Endodermal cell (in vitro differentiated cells): Measurements from ENCODE around the gene PCGF1. TPM values are rescaled to one million over a fixed set of nuclear protein-coding genes. Genes with fewer than 3 reads are reported as not detected.

Experiments used
- DNase-seq: peaks from one replicate; pipeline ENCODE4 v3.0.0-alpha.2; 2017
- H3K27ac ChIP-seq: 2 replicates; pipeline ENCODE4 v1.5.1; 2013; ENCODE audit warnings: mild to moderate bottlenecking, low read depth, low read length, moderate library complexity
- H3K27me3 ChIP-seq: 2 replicates; pipeline ENCODE4 v1.6.1; 2013; ENCODE audit warnings: mild to moderate bottlenecking, low read length, moderate library complexity; ENCODE audit not compliant: insufficient read depth, control insufficient read depth, poor library complexity, severe bottlenecking
- H3K36me3 ChIP-seq: 2 replicates; pipeline ENCODE4 v1.7.0; 2013; ENCODE audit warnings: mild to moderate bottlenecking, low read length, moderate library complexity; ENCODE audit not compliant: control insufficient read depth, insufficient read depth
- H3K4me1 ChIP-seq: one replicate; pipeline ENCODE4 v1.7.0; 2013; ENCODE audit warnings: low read length; ENCODE audit not compliant: control insufficient read depth, insufficient read depth
- H3K4me3 ChIP-seq: 2 replicates; pipeline ENCODE4 v1.5.1; 2013; ENCODE audit warnings: mild to moderate bottlenecking, low read length, moderate library complexity
- H3K9ac ChIP-seq: 2 replicates; pipeline ENCODE4 v1.6.1; 2013; ENCODE audit warnings: mild to moderate bottlenecking, low read length, moderate library complexity; ENCODE audit not compliant: poor library complexity, severe bottlenecking; ENCODE audit errors: extremely low read depth
- H3K9me3 ChIP-seq: 2 replicates; pipeline ENCODE4 v1.6.1; 2013; ENCODE audit warnings: mild to moderate bottlenecking, low read length, moderate library complexity; ENCODE audit not compliant: control insufficient read depth
- H3K27ac Mint-ChIP-seq: 2 replicates; pipeline ENCODE4 v1.8.0; 2020; ENCODE audit warnings: mixed read lengths
- H3K27me3 Mint-ChIP-seq: 2 replicates; pipeline ENCODE4 v1.8.0; 2021; ENCODE audit warnings: mild to moderate bottlenecking, mixed read lengths; ENCODE audit not compliant: insufficient read depth
- H3K36me3 Mint-ChIP-seq: 2 replicates; pipeline ENCODE4 v1.8.0; 2020; ENCODE audit warnings: low read depth, mixed read lengths
- H3K4me1 Mint-ChIP-seq: 2 replicates; pipeline ENCODE4 v1.8.0; 2020; ENCODE audit warnings: mixed read lengths
- H3K4me3 Mint-ChIP-seq: 2 replicates; pipeline ENCODE4 v1.8.0; 2020; ENCODE audit warnings: mild to moderate bottlenecking, moderate library complexity, mixed read lengths
- H3K9me3 Mint-ChIP-seq: 2 replicates; pipeline ENCODE4 v1.8.0; 2020; ENCODE audit warnings: mild to moderate bottlenecking, mixed read lengths
- WGBS, 2 experiments: methylation state at CpG; one replicate each; pipeline versions ENCODE4 v1.1.5 to v1.1.7; 2013; ENCODE audit warnings: missing lambda C conversion rate in 2 of 2, mixed read lengths in 1 of 2; ENCODE audit not compliant: insufficient coverage in 1 of 2, insufficient read length in 1 of 2; 5-methylcytosine and 5-hydroxymethylcytosine counted together
- total RNA-seq, 2 donors: library from RNA; stranded (reverse); fragmentation: NEBNext Ultra II Directional in 1 of 2; extraction: Animal tissue kit (Norgen Biotek cat#: 25700) in 1 of 2; gene quantifications; 2 replicates in 1 of 2; 3 replicates in 1 of 2; pipeline ENCODE4 v1.2.1, GENCODE V29; 2021
- TF ChIP-seq, protein P1 (sequence below): fragments of 200-600 bp; sonication (generic); conservative IDR thresholded peaks from 2 replicates; pipeline ENCODE4 v1.5.0; 2021; ENCODE audit warnings: antibody characterized with exemption, mild to moderate bottlenecking

PCGF1 gene
- total RNA-seq, 2 donors from 2014 or later: 15.5 to 21.4 TPM

GRCh38 chr2:74515271-74515980 is 7.9 kb upstream of the PCGF1 start:
- Histone ChIP-seq H3K27ac (no peak overlapping the region), H3K9ac (no peak overlapping the region), H3K4me3 (no peak overlapping the region), H3K27me3 (peaks cover 100% of the 10 kb centered on the region), H3K9me3 (peaks cover 9% of the 10 kb centered on the region), H3K36me3 (no peaks in the 10 kb centered on the region), H3K4me1 (peaks cover 3% of the 10 kb centered on the region)
- H3K4me3 Mint-ChIP-seq: peak overlapping the region; percentile 44
- peaks cover 9% of the 10 kb centered on the region for H3K4me1 Mint-ChIP-seq
- peaks cover 2% of the 10 kb centered on the region for H3K36me3 Mint-ChIP-seq
- H3K9me3 Mint-ChIP-seq: peaks cover 9% of the 10 kb centered on the region
- WGBS, 2 experiments: 7 to 8% methylated on average over 24 to 60 of the region's 60 CpGs
- H3K27ac Mint-ChIP-seq: no peak overlapping the region
- peak; percentile 85 for DNase-seq
- TF ChIP-seq, protein P1, sequence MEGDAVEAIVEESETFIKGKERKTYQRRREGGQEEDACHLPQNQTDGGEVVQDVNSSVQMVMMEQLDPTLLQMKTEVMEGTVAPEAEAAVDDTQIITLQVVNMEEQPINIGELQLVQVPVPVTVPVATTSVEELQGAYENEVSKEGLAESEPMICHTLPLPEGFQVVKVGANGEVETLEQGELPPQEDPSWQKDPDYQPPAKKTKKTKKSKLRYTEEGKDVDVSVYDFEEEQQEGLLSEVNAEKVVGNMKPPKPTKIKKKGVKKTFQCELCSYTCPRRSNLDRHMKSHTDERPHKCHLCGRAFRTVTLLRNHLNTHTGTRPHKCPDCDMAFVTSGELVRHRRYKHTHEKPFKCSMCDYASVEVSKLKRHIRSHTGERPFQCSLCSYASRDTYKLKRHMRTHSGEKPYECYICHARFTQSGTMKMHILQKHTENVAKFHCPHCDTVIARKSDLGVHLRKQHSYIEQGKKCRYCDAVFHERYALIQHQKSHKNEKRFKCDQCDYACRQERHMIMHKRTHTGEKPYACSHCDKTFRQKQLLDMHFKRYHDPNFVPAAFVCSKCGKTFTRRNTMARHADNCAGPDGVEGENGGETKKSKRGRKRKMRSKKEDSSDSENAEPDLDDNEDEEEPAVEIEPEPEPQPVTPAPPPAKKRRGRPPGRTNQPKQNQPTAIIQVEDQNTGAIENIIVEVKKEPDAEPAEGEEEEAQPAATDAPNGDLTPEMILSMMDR: peak; percentile 25
- peaks cover 96% of the 10 kb centered on the region for H3K27me3 Mint-ChIP-seq

DNA sequence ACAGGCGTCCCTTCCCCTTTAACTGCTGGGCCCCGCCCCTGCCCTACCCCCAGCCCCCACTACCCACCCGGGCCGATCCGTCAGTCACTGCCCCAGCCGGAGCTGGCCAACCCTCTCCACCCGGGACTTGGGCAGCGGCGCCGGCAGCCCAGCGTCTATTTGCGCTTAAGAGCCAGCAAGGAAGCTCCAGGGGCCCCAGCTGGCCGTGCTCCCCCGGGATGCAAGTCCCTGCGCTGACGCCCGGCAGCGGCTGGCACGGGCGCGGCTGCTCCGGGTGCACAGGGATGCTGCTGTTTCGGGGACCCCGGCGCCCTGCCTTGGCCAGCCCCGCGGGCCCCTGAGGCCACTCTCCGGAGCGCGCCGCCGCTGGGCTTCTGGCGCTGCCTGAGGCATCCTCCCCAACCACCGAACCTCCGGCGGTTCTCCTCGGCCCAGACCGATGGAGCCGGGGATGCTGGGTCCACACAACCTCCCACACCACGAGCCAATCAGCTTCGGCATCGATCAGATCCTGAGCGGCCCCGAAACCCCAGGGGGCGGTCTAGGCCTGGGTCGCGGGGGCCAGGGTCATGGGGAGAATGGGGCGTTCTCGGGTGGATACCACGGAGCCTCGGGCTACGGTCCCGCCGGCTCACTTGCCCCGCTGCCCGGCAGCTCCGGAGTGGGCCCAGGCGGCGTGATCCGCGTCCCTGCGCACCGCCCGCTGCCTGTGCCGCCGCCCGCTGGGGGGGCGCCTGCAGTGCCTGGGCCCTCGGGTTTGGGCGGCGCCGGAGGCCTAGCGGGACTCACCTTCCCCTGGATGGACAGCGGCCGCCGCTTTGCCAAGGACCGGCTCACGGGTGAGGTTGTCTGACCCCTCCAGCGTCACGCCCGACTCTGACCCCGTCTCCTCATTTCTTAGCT is 7.1 kb upstream of the PCGF1 start, which contains the start of gene TLX2:
TLX2 (plus strand) TSS at position 83 of the 903 bp plus-strand sequence; CDS start at position 440, 357 bp downstream.
- WGBS, 2 experiments: 3 to 5% methylated on average over 16 to 82 of the region's 82 CpGs
- peaks cover 3% of the 10 kb centered on the region for H3K4me1 ChIP-seq
- peaks cover 100% of the 10 kb centered on the region for H3K27me3 ChIP-seq
- H3K27me3 Mint-ChIP-seq: peaks cover 96% of the 10 kb centered on the region
- H3K4me3 Mint-ChIP-seq: peak within 1 kb of the TSS; percentile 44
- peak; percentile 76 for DNase-seq
- peaks cover 2% of the 10 kb centered on the region for H3K36me3 Mint-ChIP-seq
- H3K9me3 Mint-ChIP-seq: peaks cover 9% of the 10 kb centered on the region
- H3K27ac ChIP-seq: no peak within 1 kb of the TSS
- peaks cover 9% of the 10 kb centered on the region for H3K4me1 Mint-ChIP-seq
- no peak within 1 kb of the TSS for H3K27ac Mint-ChIP-seq
- H3K36me3 ChIP-seq: no peaks in the 10 kb centered on the region
- no peak within 1 kb of the TSS for H3K9ac ChIP-seq
- peaks cover 9% of the 10 kb centered on the region for H3K9me3 ChIP-seq
- H3K4me3 ChIP-seq: no peak within 1 kb of the TSS
- TF ChIP-seq, protein P1: no peak

DNA sequence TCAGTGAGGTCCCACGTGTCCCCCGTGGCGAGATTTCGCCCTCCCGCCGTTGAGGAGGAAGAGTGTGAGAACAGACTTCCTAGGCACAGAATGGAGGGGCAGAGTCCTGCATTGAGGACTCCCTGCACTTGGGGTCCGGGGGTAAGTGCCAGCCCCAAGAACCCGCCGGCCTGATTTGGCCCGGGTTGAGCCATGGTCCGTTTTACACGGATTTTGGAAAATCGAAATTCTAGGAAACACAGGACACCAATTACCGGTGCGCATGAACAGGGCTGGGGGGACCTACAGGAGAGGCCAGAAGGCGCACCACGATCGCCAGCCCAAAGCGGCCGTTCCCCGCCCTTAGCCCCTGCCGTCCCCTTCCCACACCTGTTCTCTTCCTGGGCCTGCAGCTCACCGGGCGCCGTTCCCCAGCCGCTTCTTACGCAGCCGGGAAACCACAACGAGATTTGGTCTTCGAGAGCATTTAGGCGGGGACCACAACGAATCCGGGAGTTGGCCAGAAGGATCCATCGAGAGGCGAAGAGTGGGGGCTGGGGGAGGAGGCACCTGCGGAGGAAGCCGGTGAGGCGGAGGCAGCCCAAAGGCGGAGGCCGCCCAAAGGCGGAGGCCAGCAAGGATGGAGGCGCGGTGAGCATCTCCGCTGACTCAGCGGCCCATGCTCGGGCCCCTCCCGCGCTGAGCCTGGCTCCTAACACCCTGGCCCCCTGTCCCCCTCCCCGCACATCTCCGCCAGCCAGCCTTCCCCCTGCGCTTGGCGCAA is 6.3 kb upstream of the PCGF1 start:
- Mint-ChIP-seq H3K27ac (no peak overlapping the region), H3K4me3 (peak overlapping the region; percentile 42), H3K4me1 (peaks cover 10% of the 10 kb centered on the region), H3K36me3 (peaks cover 2% of the 10 kb centered on the region), H3K9me3 (peaks cover 9% of the 10 kb centered on the region), H3K27me3 (peaks cover 89% of the 10 kb centered on the region)
- H3K4me1 ChIP-seq: peaks cover 3% of the 10 kb centered on the region
- no peak overlapping the region for H3K4me3 ChIP-seq
- TF ChIP-seq, protein P1: no peak
- peak; percentile 71 for DNase-seq
- H3K36me3 ChIP-seq: no peaks in the 10 kb centered on the region
- H3K9ac ChIP-seq: no peak overlapping the region
- peaks cover 9% of the 10 kb centered on the region for H3K9me3 ChIP-seq
- no peak overlapping the region for H3K27ac ChIP-seq
- H3K27me3 ChIP-seq: peaks cover 93% of the 10 kb centered on the region
- WGBS, 2 experiments: 2 to 3% methylated on average over 9 to 52 of the region's 52 CpGs
